Measurements from ENCODE around the gene NCAM1.
"Not testable (repeated sequence)": the region's sequence is repeated elsewhere in the genome, so short reads cannot be mapped to it uniquely, and the experiment has no call there.

The NCAM1 gene

GRCh38 chr11:113022262-113022661 lies 61.0 kb downstream of the NCAM1 start:
- no peak for DNase-seq

- DNase-seq = no peak
Measured at GRCh38 chr11:113023228-113023627, 62.0 kb downstream of the NCAM1 start.

GRCh38 chr11:113023986-113024385 lies 62.8 kb downstream of the NCAM1 start:
- DNase-seq = no peak

- DNase-seq = no peak
Measured at GRCh38 chr11:113026778-113027177, 65.6 kb downstream of the NCAM1 start.

- no peak for DNase-seq
Measured at GRCh38 chr11:113034576-113034975, 73.4 kb downstream of the NCAM1 start.

GRCh38 chr11:113035708-113036107 lies 74.5 kb downstream of the NCAM1 start:
- DNase-seq = no peak

- no peak for DNase-seq
Measured at GRCh38 chr11:113043698-113044097, 82.5 kb downstream of the NCAM1 start.

GRCh38 chr11:113045146-113045545 lies 83.9 kb downstream of the NCAM1 start:
- DNase-seq = no peak

- DNase-seq = no peak
Measured at GRCh38 chr11:113046866-113047265, 85.6 kb downstream of the NCAM1 start.

- DNase-seq = no peak
Measured at GRCh38 chr11:113048820-113049768, 87.9 kb downstream of the NCAM1 start.

- DNase-seq = not testable (repeated sequence)
Measured at GRCh38 chr11:113053042-113053441, 91.8 kb downstream of the NCAM1 start.

- DNase-seq = no peak
Measured at GRCh38 chr11:113057038-113057437, 95.8 kb downstream of the NCAM1 start.

- no peak for DNase-seq
Measured at GRCh38 chr11:113059548-113059947, 98.3 kb downstream of the NCAM1 start.

GRCh38 chr11:113065330-113065729 lies 104.1 kb downstream of the NCAM1 start:
- no peak for DNase-seq

GRCh38 chr11:113072237-113072858 lies 111.1 kb downstream of the NCAM1 start:
- no peak for DNase-seq

GRCh38 chr11:113073290-113073953 lies 112.2 kb downstream of the NCAM1 start:
- no peak for DNase-seq

- no peak for DNase-seq
Measured at GRCh38 chr11:113075586-113076095, 114.4 kb downstream of the NCAM1 start.

GRCh38 chr11:113077379-113077778 lies 116.2 kb downstream of the NCAM1 start:
- no peak for DNase-seq

GRCh38 chr11:113082341-113082955 lies 121.2 kb downstream of the NCAM1 start:
- no peak for DNase-seq

- DNase-seq = no peak
Measured at GRCh38 chr11:113083571-113083970, 122.4 kb downstream of the NCAM1 start.

GRCh38 chr11:113084297-113084696 lies 123.1 kb downstream of the NCAM1 start:
- no peak for DNase-seq

GRCh38 chr11:113085446-113085845 lies 124.2 kb downstream of the NCAM1 start:
- DNase-seq = no peak

GRCh38 chr11:113087706-113088105 lies 126.5 kb downstream of the NCAM1 start:
- no peak for DNase-seq

All from activated CD4-positive, alpha-beta T cell treated with anti-CD3 and anti-CD28 coated beads for 4 hours (primary cell).